ENCODE measurements around the gene ECI1.

ECI1 gene

GRCh38 chr16:2196162-2196980 lies 55.0 kb downstream of the ECI1 start, which contains the start of gene CASKIN1:
Gene CASKIN1 (minus strand): TSS chr16:2196605. CDS start chr16:2196432, 173 bp downstream.
- no peak for DNase-seq (ENCODE audit: low read depth in 2 of 2, low spot score in 1 of 2)

DNA sequence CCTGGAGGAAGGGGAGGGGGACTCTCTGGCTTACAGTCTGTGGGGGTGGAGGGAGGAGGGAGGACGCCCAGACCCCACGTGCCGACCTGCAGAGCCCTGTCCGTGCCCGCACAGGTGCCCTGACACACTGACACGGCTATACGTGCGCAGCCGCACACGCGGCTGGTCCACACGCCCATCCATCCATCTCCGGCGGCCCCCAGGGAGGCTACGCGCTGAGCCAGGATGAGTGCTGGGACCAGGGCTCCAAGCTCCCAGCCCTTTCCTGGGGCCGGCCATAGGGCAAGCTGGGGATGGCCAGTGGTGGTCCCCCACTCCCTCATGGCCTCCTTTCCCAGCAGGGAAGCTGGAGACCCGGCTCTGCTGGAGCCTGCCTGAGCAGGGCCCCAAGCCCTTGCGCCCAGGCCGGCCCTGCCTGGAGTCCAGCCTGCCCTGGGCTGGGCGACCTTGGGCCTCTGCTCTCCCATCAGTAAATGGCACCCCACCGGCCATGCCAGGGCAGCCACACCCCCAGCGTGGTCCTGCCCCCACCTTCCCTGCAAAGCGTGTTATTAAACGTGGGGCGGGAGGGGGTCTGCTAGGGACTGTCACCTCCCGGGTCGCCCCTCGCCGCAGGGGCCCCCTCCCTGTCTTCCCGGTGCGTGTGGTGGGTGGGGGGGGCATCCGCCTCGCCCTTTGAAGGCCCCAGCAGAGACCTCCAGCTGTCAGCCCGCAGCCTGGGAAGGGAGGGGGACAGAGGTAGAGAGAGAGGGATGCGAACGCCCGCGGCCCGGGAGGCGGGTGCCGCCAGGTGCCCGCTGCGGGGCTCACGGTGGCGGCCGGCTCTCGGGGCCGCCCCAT lies 55.8 kb downstream of the ECI1 start:
- DNase-seq (ENCODE audit: low read depth in 2 of 2, low spot score in 1 of 2) = no peak

GRCh38 chr16:2194852-2195321 lies 56.5 kb downstream of the ECI1 start:
- DNase-seq (ENCODE audit: low read depth in 2 of 2, low spot score in 1 of 2) = peak in 1 of 2 donors; percentile 18

GRCh38 chr16:2194166-2194834 lies 57.1 kb downstream of the ECI1 start:
- DNase-seq (ENCODE audit: low read depth in 2 of 2, low spot score in 1 of 2) = no peak

- no peak for DNase-seq (ENCODE audit: low read depth in 2 of 2, low spot score in 1 of 2)
Measured at GRCh38 chr16:2191446-2191706, 60.0 kb downstream of the ECI1 start.

GRCh38 chr16:2190659-2191445 lies 60.5 kb downstream of the ECI1 start:
- DNase-seq (ENCODE audit: low read depth in 2 of 2, low spot score in 1 of 2) = no peak

DNA sequence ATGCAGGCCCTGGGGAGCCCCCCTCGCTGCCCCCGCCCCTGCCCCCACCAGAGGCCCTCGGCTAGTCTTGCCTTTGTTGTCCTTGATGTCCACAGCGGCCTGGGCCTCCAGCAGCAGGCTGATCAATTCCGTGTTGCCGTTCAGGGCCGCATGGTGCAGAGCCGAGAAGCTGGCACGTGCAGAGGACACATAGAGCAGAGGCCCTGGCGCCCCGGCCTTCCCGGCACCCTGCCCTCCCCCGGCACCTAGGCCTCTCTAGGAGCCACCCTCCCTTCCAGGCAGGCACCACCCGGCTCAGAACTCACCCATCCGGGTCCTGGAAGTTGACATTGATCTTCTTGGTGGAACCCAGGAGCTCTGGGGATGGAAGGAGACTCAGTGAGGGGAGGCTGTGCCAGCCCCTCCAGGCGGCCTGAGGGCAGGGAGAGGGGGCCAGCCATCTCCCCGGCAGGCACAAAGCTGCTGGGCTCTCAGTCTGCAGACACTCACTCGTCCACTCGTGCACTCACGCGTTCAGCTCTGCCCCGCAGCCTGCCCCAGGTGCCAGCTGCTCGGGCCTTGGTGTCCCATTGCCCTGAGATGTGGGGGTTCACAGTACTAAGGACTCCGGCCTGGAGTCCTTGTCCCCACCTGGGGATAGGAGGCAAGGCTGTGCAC lies 61.3 kb downstream of the ECI1 start:
- no peak for DNase-seq (ENCODE audit: low read depth in 2 of 2, low spot score in 1 of 2)
